Measurements from ENCODE around the gene CLDN20. TPM values are rescaled to one million over a fixed set of nuclear protein-coding genes. Genes with fewer than 3 reads are reported as not detected.

Gene CLDN20
- total and polyA plus RNA-seq, 2 donors (not counting 3 experiments of a cell fraction or from before 2014, with no cell fraction given) = not detected

GRCh38 chr6:155316419-155316818 lies 52.6 kb downstream of the CLDN20 start:
- no TSS peak for BruUV-seq (replicated peaks)
- Histone ChIP-seq H3K9me3 (replicated peaks; ENCODE audit: control insufficient read depth, insufficient read depth, low read length) (no peaks in the 10 kb centered on the region), H4K20me1 (replicated peaks; ENCODE audit: control insufficient read depth, extremely low read depth, insufficient read depth, low read length) (no peaks in the 10 kb centered on the region), H3K4me1 (ENCODE audit: control insufficient read depth, extremely low read depth, insufficient read depth, low read length) (peaks cover 24% of the 10 kb centered on the region), H3K4me2 (ENCODE audit: insufficient read depth, low read length) (no peak overlapping the region), H3K9ac (replicated peaks; ENCODE audit: extremely low read depth, insufficient read depth, low read length) (no peak overlapping the region), H2AFZ (ENCODE audit: low read depth, low read length) (peak overlapping the region; percentile 34), H3K79me2 (ENCODE audit: control insufficient read depth, insufficient read depth, low read length) (peaks cover 23% of the 10 kb centered on the region), H3K36me3 (ENCODE audit: control insufficient read depth in 2 of 2, extremely low read depth in 1 of 2, insufficient read depth in 2 of 2, low read length in 2 of 2) (no peaks in the 10 kb centered on the region), H3K9me1 (replicated peaks; ENCODE audit: control insufficient read depth, extremely low read depth, insufficient read depth, low read length) (no peaks in the 10 kb centered on the region), H3K4me3 (replicated peaks in 1 of 3; ENCODE audit: insufficient read depth in 1 of 3, low read depth in 1 of 3, low read length in 3 of 3) (no peak overlapping the region), H3K27me3 (ENCODE audit: control insufficient read depth in 2 of 2, insufficient read depth in 2 of 2, low read length in 2 of 2) (no peaks in the 10 kb centered on the region), H3K27ac (ENCODE audit: insufficient read depth, low read depth, low read length) (no peak overlapping the region)
- FAIRE-seq (no peak), DNase-seq (ENCODE audit: low read depth, low spot score) (no peak)
- dilution Hi-C loops (cut with MboI; ENCODE audit: extremely low pct_ligation_motif_present, low sequenced_read_pairs) = no loop called here
- intact Hi-C loops (cut with micrococcal nuclease) = loop anchor here (2.0 to 10.0 kb wide), 3 partner anchors 68 to 1616 kb away; no protein-coding TSS in a partner anchor
- ChIA-PET CTCF (interaction anchor here (1.1 to 3.9 kb wide), 10 partner anchors 9 to 851 kb away, joined by 3 to 36 read pairs (median 6); no protein-coding TSS in a partner anchor), POLR2A (no interaction called here)
- TF ChIP-seq POLR2A (IDR thresholded peaks at IDR 0.05; ENCODE audit: low read depth, low read length) (no peak), POLR2AphosphoS5 (IDR thresholded peaks at IDR 0.05; ENCODE audit: insufficient read depth, low read depth, low read length) (no peak), FOS (IDR thresholded peaks at IDR 0.05; ENCODE audit: borderline replicate concordance, insufficient read depth, low read length) (no peak), JUN (IDR thresholded peaks at IDR 0.05; ENCODE audit: borderline replicate concordance, insufficient read depth, insufficient read length, low read depth) (no peak), EZH2 (IDR thresholded peaks at IDR 0.05; ENCODE audit: borderline replicate concordance, low read depth, low read length, severe bottlenecking) (no peak), MYC (IDR thresholded peaks at IDR 0.05; ENCODE audit: low read depth, low read length) (no peak), GATA2 (IDR thresholded peaks at IDR 0.05; ENCODE audit: insufficient read depth, insufficient read length, low read depth, low read length) (no peak), CTCF (IDR thresholded peaks at IDR 0.05; ENCODE audit: extremely low read depth in 1 of 2, insufficient read depth in 1 of 2, low read depth in 1 of 2, low read length in 2 of 2) (no peak), MAX (IDR thresholded peaks at IDR 0.05; ENCODE audit: insufficient read depth, insufficient read length) (no peak)

Measured in endothelial cell of umbilical vein (primary cell).